ENCODE data around the gene CRELD1. TPM values are rescaled to one million over a fixed set of nuclear protein-coding genes. Genes with fewer than 3 reads are reported as not detected.
A peak's percentile ranks its signal among the peaks of the same experiment; 100 is the strongest.

CRELD1 gene
- total and polyA plus RNA-seq, 9 of the 15 experiments (the other 6 are each of a cell fraction or from before 2014, with no cell fraction given), result 3.3 to 25.8 (median 16.5) TPM

DNA sequence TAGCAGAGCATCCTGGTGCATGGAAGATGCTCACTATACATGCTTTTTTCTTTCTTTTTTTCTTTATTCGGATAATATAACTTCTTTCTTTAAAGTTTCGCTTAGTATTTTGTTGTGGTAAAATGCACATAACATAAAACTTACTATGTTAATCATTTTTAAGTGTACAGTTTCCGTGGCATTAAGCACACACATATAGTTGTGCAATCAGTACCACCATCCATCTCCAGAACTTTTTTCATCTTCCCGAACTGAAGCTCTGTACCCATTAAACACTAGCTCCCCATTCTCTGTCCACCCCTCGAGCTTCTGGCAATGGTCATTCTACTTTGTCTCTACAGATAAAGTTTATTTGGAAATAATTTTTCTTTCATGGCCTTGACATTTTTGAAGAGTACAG lies 44.2 kb upstream of the CRELD1 start:
- no peak for FAIRE-seq
- peaks cover 38% of the 10 kb centered on the region for H3K79me2 ChIP-seq (ENCODE audit: control insufficient read depth, insufficient read depth, low read length)
- WGBS (ENCODE audit: insufficient coverage, low coverage, missing lambda C conversion rate), result 39% methylated on average over 5 of the region's 5 CpGs
- intact Hi-C loops (cut with micrococcal nuclease) (no loop called here), in situ Hi-C loops (cut with MboI) (no loop called here)
- ChIA-PET CTCF (ENCODE audit: low intra/inter-chr PET ratio) (no interaction called here), POLR2A (interaction anchor here (0.9 to 3.4 kb wide), 6 partner anchors 9 to 415 kb away, joined by 3 to 33 read pairs (median 6); partner anchors contain the start of genes CIDEC and IL17RE)
- DNase-seq (ENCODE audit: extremely low read depth in 1 of 4, low spot score in 3 of 4), result no peak
- H3K9me1 ChIP-seq (ENCODE audit: control insufficient read depth, insufficient read depth, low read length), result peaks cover 7% of the 10 kb centered on the region
- no peak for ATAC-seq
- H3K4me1 ChIP-seq (replicated peaks in 1 of 2; ENCODE audit: control insufficient read depth in 2 of 2, insufficient read depth in 2 of 2, low read length in 2 of 2), result peaks cover 21 to 25% of the 10 kb centered on the region in 2 experiments
- no peak overlapping the region for H3K27ac ChIP-seq (ENCODE audit: extremely low read depth, low read depth, low read length)
- H2AFZ ChIP-seq (ENCODE audit: low read depth, low read length), result peak overlapping the region; percentile 97
- no peaks in the 10 kb centered on the region for H3K9me3 ChIP-seq (replicated peaks; ENCODE audit: control insufficient read depth, insufficient read depth, low read depth, low read length)
- H3K27me3 ChIP-seq (ENCODE audit: control insufficient read depth in 2 of 2, insufficient read depth in 2 of 2, low read length in 2 of 2), result no peaks in the 10 kb centered on the region
- H4K20me1 ChIP-seq (replicated peaks; ENCODE audit: control insufficient read depth, insufficient read depth, low read length), result no peaks in the 10 kb centered on the region
- no TSS peak for BruUV-seq (replicated peaks)
- no peak overlapping the region for H3K4me3 ChIP-seq
- H3K36me3 ChIP-seq (ENCODE audit: control insufficient read depth, insufficient read depth, low read length), result peaks cover 27% of the 10 kb centered on the region
- peak overlapping the region in 1 of 2 experiments; percentile 98; a peak in 1 of 4 replicates for H3K9ac ChIP-seq (ENCODE audit: insufficient read depth in 1 of 2, low read depth in 2 of 2, low read length in 2 of 2)
- H3K4me2 ChIP-seq (ENCODE audit: insufficient read depth, low read length), result peak overlapping the region; percentile 91; the same call in 1 of the 2 replicates
- TF ChIP-seq TGIF2 (CRISPR knock-in tag; IDR thresholded peaks at IDR 0.05) (no peak), CEBPG (CRISPR knock-in tag; IDR thresholded peaks at IDR 0.05) (no peak), CEBPG (tag; conservative IDR thresholded peaks at IDR 0.05 in 1 of 2, IDR thresholded peaks at IDR 0.05 in 1 of 2) (peak; percentile 38 to 74), SP2 (IDR thresholded peaks at IDR 0.05; ENCODE audit: extremely low read depth, low read depth, low read length, poor library complexity, severe bottlenecking) (no peak), OTX1 (CRISPR knock-in tag; IDR thresholded peaks at IDR 0.05) (no peak), SLC30A9 (CRISPR knock-in tag; IDR thresholded peaks at IDR 0.05) (no peak), CEBPB (tag; IDR thresholded peaks at IDR 0.05) (peak; percentile 74), LEF1 (IDR thresholded peaks at IDR 0.05) (no peak), HCFC1 (IDR thresholded peaks at IDR 0.05; ENCODE audit: low read depth, low read length) (no peak), SIN3A (IDR thresholded peaks at IDR 0.05; ENCODE audit: borderline replicate concordance in 2 of 2, control insufficient read depth in 1 of 2, low read depth in 2 of 2, low read length in 2 of 2) (no peak), TAF1 (IDR thresholded peaks at IDR 0.05; ENCODE audit: control insufficient read depth, extremely low read depth, insufficient read depth, low read length, severe bottlenecking) (no peak), MLX (CRISPR knock-in tag; conservative IDR thresholded peaks at IDR 0.05) (no peak)
